ENCODE data around the gene WFIKKN1. TPM values are rescaled to one million over a fixed set of nuclear protein-coding genes. Genes with fewer than 3 reads are reported as not detected.

Gene WFIKKN1
- polyA plus RNA-seq, 4 donors: 1.4 to 2.8 (median 1.7) TPM

GRCh38 chr16:681746-682427 is 51.1 kb downstream of the WFIKKN1 start:
- DNase-seq (ENCODE audit: low read depth in 4 of 4, low spot score in 3 of 4): no peak

- DNase-seq (ENCODE audit: low read depth in 4 of 4, low spot score in 3 of 4): no peak
Measured at GRCh38 chr16:682493-683395, 52.0 kb downstream of the WFIKKN1 start.

GRCh38 chr16:683396-684070 is 52.7 kb downstream of the WFIKKN1 start:
- no peak for DNase-seq (ENCODE audit: low read depth in 4 of 4, low spot score in 3 of 4)

Other genes starting within 250 kb of the WFIKKN1 start
- gene PGAP6, start 249.0 kb upstream of the WFIKKN1 start, polyA plus RNA-seq (ENCODE audit: insufficient read length in 4 of 4): 10 to 100 TPM; 56.8 to 71.3 (median 58.8) TPM
- gene NME4, start 233.8 kb upstream of the WFIKKN1 start, polyA plus RNA-seq (ENCODE audit: insufficient read length in 4 of 4): 100 to 1,000 TPM; 110 to 143 (median 117) TPM
- 10 to 100 TPM; 17.8 to 40.4 (median 32.2) TPM for gene DECR2, start 229.1 kb upstream of the WFIKKN1 start, polyA plus RNA-seq (ENCODE audit: insufficient read length in 4 of 4)
- gene RAB11FIP3, start 205.3 kb upstream of the WFIKKN1 start, polyA plus RNA-seq (ENCODE audit: insufficient read length in 4 of 4): 100 to 1,000 TPM in 1 of 4 donors, 10 to 100 TPM in 3; 72.7 to 100 (median 91.3) TPM
- gene CAPN15, start 103.3 kb upstream of the WFIKKN1 start, polyA plus RNA-seq (ENCODE audit: insufficient read length in 4 of 4): 10 to 100 TPM; 23.1 to 35.7 (median 26.3) TPM
- 10 to 100 TPM; 10.5 to 18.4 (median 11.0) TPM for gene PRR35, start 70.6 kb upstream of the WFIKKN1 start, polyA plus RNA-seq (ENCODE audit: insufficient read length in 4 of 4)
- 1 to 10 TPM; 7.2 to 9.9 (median 8.0) TPM for gene NHLRC4, start 64.0 kb upstream of the WFIKKN1 start, polyA plus RNA-seq (ENCODE audit: insufficient read length in 4 of 4)
- gene PIGQ, start 61.0 kb upstream of the WFIKKN1 start, polyA plus RNA-seq (ENCODE audit: insufficient read length in 4 of 4): 10 to 100 TPM; 54.7 to 75.4 (median 65.0) TPM
- gene RAB40C, start 40.9 kb upstream of the WFIKKN1 start, polyA plus RNA-seq (ENCODE audit: insufficient read length in 4 of 4): 10 to 100 TPM; 17.1 to 28.6 (median 19.9) TPM
- 10 to 100 TPM; 46.8 to 75.5 (median 51.3) TPM for gene METTL26, start 5.3 kb downstream of the WFIKKN1 start, polyA plus RNA-seq (ENCODE audit: insufficient read length in 4 of 4)
- 10 to 100 TPM; 15.4 to 28.0 (median 17.3) TPM for gene MCRIP2, start 10.8 kb downstream of the WFIKKN1 start, polyA plus RNA-seq (ENCODE audit: insufficient read length in 4 of 4)
- gene WDR90, start 18.4 kb downstream of the WFIKKN1 start, polyA plus RNA-seq (ENCODE audit: insufficient read length in 4 of 4): 10 to 100 TPM; 28.1 to 49.7 (median 37.7) TPM
- gene RHOT2, start 37.1 kb downstream of the WFIKKN1 start, polyA plus RNA-seq (ENCODE audit: insufficient read length in 4 of 4): 100 to 1,000 TPM in 1 of 4 donors, 10 to 100 TPM in 3; 70.5 to 111 (median 77.6) TPM
- 1 to 10 TPM in 3 of 4 donors, under 1 TPM in 1; 0.91 to 2.7 (median 1.8) TPM for gene RHBDL1, start 44.7 kb downstream of the WFIKKN1 start, polyA plus RNA-seq (ENCODE audit: insufficient read length in 4 of 4)
- gene STUB1, start 49.4 kb downstream of the WFIKKN1 start, polyA plus RNA-seq (ENCODE audit: insufficient read length in 4 of 4): 100 to 1,000 TPM in 3 of 4 donors, 10 to 100 TPM in 1; 93.2 to 138 (median 122) TPM
- 10 to 100 TPM; 64.4 to 85.4 (median 66.1) TPM for gene JMJD8, start 53.3 kb downstream of the WFIKKN1 start, polyA plus RNA-seq (ENCODE audit: insufficient read length in 4 of 4)
- 10 to 100 TPM in 3 of 4 donors, 1 to 10 TPM in 1; 10.0 to 14.0 (median 10.8) TPM for gene WDR24, start 59.4 kb downstream of the WFIKKN1 start, polyA plus RNA-seq (ENCODE audit: insufficient read length in 4 of 4)
- gene FBXL16, start 74.8 kb downstream of the WFIKKN1 start, polyA plus RNA-seq (ENCODE audit: insufficient read length in 4 of 4): 1 to 10 TPM in 3 of 4 donors, under 1 TPM in 1; 0.79 to 1.8 (median 1.2) TPM
- 10 to 100 TPM in 1 of 4 donors, 1 to 10 TPM in 3; 5.8 to 17.0 (median 9.3) TPM for gene METRN, start 84.1 kb downstream of the WFIKKN1 start, polyA plus RNA-seq (ENCODE audit: insufficient read length in 4 of 4)
- 10 to 100 TPM; 13.5 to 27.8 (median 14.4) TPM for gene ANTKMT, start 90.2 kb downstream of the WFIKKN1 start, polyA plus RNA-seq (ENCODE audit: insufficient read length in 4 of 4)
- 1 to 10 TPM; 1.1 to 3.6 (median 1.8) TPM for gene CCDC78, start 95.5 kb downstream of the WFIKKN1 start, polyA plus RNA-seq (ENCODE audit: insufficient read length in 4 of 4)
- 1 to 10 TPM; 3.1 to 7.3 (median 3.2) TPM for gene HAGHL, start 96.1 kb downstream of the WFIKKN1 start, polyA plus RNA-seq (ENCODE audit: insufficient read length in 4 of 4)
- gene CIAO3, start 110.0 kb downstream of the WFIKKN1 start, polyA plus RNA-seq (ENCODE audit: insufficient read length in 4 of 4): 10 to 100 TPM; 21.0 to 28.5 (median 25.2) TPM
- gene MSLN, start 129.7 kb downstream of the WFIKKN1 start, polyA plus RNA-seq (ENCODE audit: insufficient read length in 4 of 4): 10 to 100 TPM; 11.4 to 33.7 (median 22.2) TPM
- gene RPUSD1, start 157.4 kb downstream of the WFIKKN1 start, polyA plus RNA-seq (ENCODE audit: insufficient read length in 4 of 4): 10 to 100 TPM; 10.6 to 21.7 (median 12.0) TPM
- 10 to 100 TPM; 23.3 to 33.3 (median 25.9) TPM for gene CHTF18, start 157.6 kb downstream of the WFIKKN1 start, polyA plus RNA-seq (ENCODE audit: insufficient read length in 4 of 4)
- gene GNG13, start 169.7 kb downstream of the WFIKKN1 start, polyA plus RNA-seq (ENCODE audit: insufficient read length in 4 of 4): under 1 TPM in 3 of 4 donors, not detected in 1; 0.18 to 0.37 (median 0.36) TPM